Ishikawa (cell line): ENCODE measurements around the gene CCNO.
A peak's percentile ranks its signal among the peaks of the same experiment; 100 is the strongest.

Experiments used
- CEBPB ChIP-seq: IDR thresholded peaks from 2 replicates; pipeline ENCODE4 v1.6.1; 2012
- CREB1 ChIP-seq: IDR thresholded peaks from 2 replicates; pipeline ENCODE4 v1.6.1; 2012; ENCODE audit warnings: low read depth
- EGR1 ChIP-seq: IDR thresholded peaks from 2 replicates; pipeline ENCODE4 v1.6.1; 2012
- EP300 ChIP-seq: IDR thresholded peaks from 2 replicates; pipeline ENCODE4 v1.6.1; 2012; ENCODE audit warnings: borderline replicate concordance
- FOXM1 ChIP-seq: IDR thresholded peaks from 2 replicates; pipeline ENCODE4 v1.6.1; 2012; ENCODE audit warnings: low read depth, borderline replicate concordance
- MAX ChIP-seq: IDR thresholded peaks from 2 replicates; pipeline ENCODE4 v1.6.1; 2012
- NFIC ChIP-seq: IDR thresholded peaks from 2 replicates; pipeline ENCODE4 v1.6.1; 2012
- RAD21 ChIP-seq: IDR thresholded peaks from 2 replicates; pipeline ENCODE4 v1.6.1; 2012; ENCODE audit warnings: low read depth
- REST ChIP-seq: IDR thresholded peaks from 2 replicates; pipeline ENCODE4 v1.6.1; 2012; ENCODE audit warnings: low read depth, mild to moderate bottlenecking
- TAF1 ChIP-seq: IDR thresholded peaks from 2 replicates; pipeline ENCODE4 v1.6.1; 2012; ENCODE audit warnings: low read depth, mild to moderate bottlenecking
- TCF12 ChIP-seq: IDR thresholded peaks from 2 replicates; pipeline ENCODE4 v1.6.1; 2012; ENCODE audit warnings: low read depth
- TEAD4 ChIP-seq: IDR thresholded peaks from 2 replicates; pipeline ENCODE4 v1.6.1; 2012
- USF1 ChIP-seq: IDR thresholded peaks from 2 replicates; pipeline ENCODE4 v1.6.1; 2012
- YY1 ChIP-seq: IDR thresholded peaks from 2 replicates; pipeline ENCODE4 v1.6.1; 2012; ENCODE audit warnings: low read depth
- ZBTB7A ChIP-seq: IDR thresholded peaks from 2 replicates; pipeline ENCODE4 v1.6.1; 2012; ENCODE audit warnings: low read depth

CCNO gene

GRCh38 chr5:55232985-55233928 is at the start of gene CCNO:
Gene CCNO (minus strand): TSS chr5:55233608. CDS start chr5:55233523, 85 bp downstream.
- TF ChIP-seq NFIC (no peak; the same call in 1 of the 2 replicates), ZBTB7A (no peak), MAX (peak; percentile 72), CREB1 (0 out of 2 replicates have a peak, but pooled peaks have one; percentile 12), REST (no peak), YY1 (no peak), FOXM1 (no peak), USF1 (no peak), CEBPB (no peak), EP300 (peak; percentile 33; the same call in 1 of the 2 replicates), RAD21 (no peak), TAF1 (peak; percentile 37), TEAD4 (no peak), EGR1 (peak; percentile 61), TCF12 (no peak)

GRCh38 chr5:55278778-55279177 is 45.4 kb upstream of the CCNO start:
- TF ChIP-seq EP300 (no peak), TCF12 (no peak), CREB1 (no peak), USF1 (no peak), YY1 (no peak), RAD21 (no peak), NFIC (no peak), TEAD4 (no peak), TAF1 (no peak), REST (no peak), CEBPB (no peak), EGR1 (no peak)

GRCh38 chr5:55276771-55277170 is 43.4 kb upstream of the CCNO start:
- TF ChIP-seq TEAD4 (no peak), MAX (no peak), ZBTB7A (no peak), EP300 (no peak), TCF12 (no peak), RAD21 (no peak), YY1 (no peak), CEBPB (no peak), EGR1 (no peak), REST (no peak), NFIC (no peak), USF1 (no peak), FOXM1 (no peak), TAF1 (no peak), CREB1 (no peak)
